MM.1S (cell line): ENCODE measurements around the gene PCF11.
A peak's percentile ranks its signal among the peaks of the same experiment; 100 is the strongest.

Experiments used
- DNase-seq: peaks from one replicate; pipeline ENCODE4 v3.0.0-alpha.2; 2015
- H2AFZ ChIP-seq: fragments of 300-600 bp; sonication (generic); 2 replicates; pipeline ENCODE4 v1.6.0; 2016; ENCODE audit warnings: antibody characterized with exemption, low read length
- H3F3A ChIP-seq: fragments of 300-600 bp; sonication (generic); 2 replicates; pipeline ENCODE4 v1.6.1; 2016; ENCODE audit warnings: mild to moderate bottlenecking, antibody characterized with exemption, low read length, moderate library complexity, mixed read lengths; ENCODE audit not compliant: insufficient read depth
- H3K27ac ChIP-seq: fragments of 300-600 bp; sonication (generic); 2 replicates; pipeline ENCODE4 v1.5.1; 2016; ENCODE audit warnings: mild to moderate bottlenecking, low read length
- H3K27me3 ChIP-seq: fragments of 300-600 bp; sonication (generic); replicated peaks from 2 replicates; pipeline ENCODE4 v1.6.0; 2016; ENCODE audit warnings: low read length; ENCODE audit not compliant: insufficient read depth
- H3K36me3 ChIP-seq: fragments of 300-600 bp; sonication (generic); replicated peaks from 2 replicates; pipeline ENCODE4 v1.6.1; 2016; ENCODE audit warnings: mild to moderate bottlenecking, low read length, mixed read lengths; ENCODE audit not compliant: insufficient read depth
- H3K4me1 ChIP-seq: fragments of 300-600 bp; sonication (generic); 2 replicates; pipeline ENCODE4 v1.6.1; 2016; ENCODE audit warnings: low read length, mixed read lengths
- H3K4me2 ChIP-seq: fragments of 300-600 bp; sonication (generic); 2 replicates; pipeline ENCODE4 v1.6.0; 2016; ENCODE audit warnings: low read depth, low read length
- H3K4me3 ChIP-seq: fragments of 300-600 bp; sonication (generic); 2 replicates; pipeline ENCODE4 v1.5.1; 2016; ENCODE audit warnings: low read length, mixed read lengths
- H3K79me2 ChIP-seq: fragments of 300-600 bp; sonication (generic); 2 replicates; pipeline ENCODE4 v1.6.1; 2016; ENCODE audit warnings: mixed run types, low read length, mixed read lengths
- H3K9ac ChIP-seq: fragments of 300-600 bp; sonication (generic); 2 replicates; pipeline ENCODE4 v1.6.1; 2016; ENCODE audit warnings: low read length, mixed read lengths
- H3K9me2 ChIP-seq: fragments of 300-600 bp; sonication (generic); replicated peaks from 2 replicates; pipeline ENCODE4 v1.6.1; 2016; ENCODE audit warnings: mild to moderate bottlenecking, low read length, mixed read lengths; ENCODE audit not compliant: insufficient read depth
- H3K9me3 ChIP-seq: fragments of 300-600 bp; sonication (generic); replicated peaks from 2 replicates; pipeline ENCODE4 v1.6.1; 2016; ENCODE audit warnings: mild to moderate bottlenecking, low read length, mixed read lengths; ENCODE audit not compliant: insufficient read depth
- H4K20me1 ChIP-seq: fragments of 300-600 bp; sonication (generic); 2 replicates; pipeline ENCODE4 v1.6.1; 2016; ENCODE audit warnings: mild to moderate bottlenecking, low read length, moderate library complexity, mixed read lengths; ENCODE audit not compliant: insufficient read depth
- EZH2 ChIP-seq: fragments of 300-600 bp; sonication (generic); optimal IDR thresholded peaks from 2 replicates; pipeline ENCODE3; 2017; ENCODE audit warnings: low read depth, mild to moderate bottlenecking, antibody characterized with exemption, low read length, mixed read lengths
- EZH2phosphoT487 ChIP-seq: fragments of 300-600 bp; sonication (generic); IDR thresholded peaks from 2 replicates; pipeline ENCODE4 v1.6.1; 2018; ENCODE audit warnings: antibody characterized with exemption, low read length
- TF ChIP-seq, protein P1 (sequence below): fragments of 300-600 bp; sonication (generic); IDR thresholded peaks from 2 replicates; pipeline ENCODE4 v1.5.1; 2016; ENCODE audit warnings: antibody characterized with exemption, low read length, mixed read lengths

The PCF11 gene

DNA sequence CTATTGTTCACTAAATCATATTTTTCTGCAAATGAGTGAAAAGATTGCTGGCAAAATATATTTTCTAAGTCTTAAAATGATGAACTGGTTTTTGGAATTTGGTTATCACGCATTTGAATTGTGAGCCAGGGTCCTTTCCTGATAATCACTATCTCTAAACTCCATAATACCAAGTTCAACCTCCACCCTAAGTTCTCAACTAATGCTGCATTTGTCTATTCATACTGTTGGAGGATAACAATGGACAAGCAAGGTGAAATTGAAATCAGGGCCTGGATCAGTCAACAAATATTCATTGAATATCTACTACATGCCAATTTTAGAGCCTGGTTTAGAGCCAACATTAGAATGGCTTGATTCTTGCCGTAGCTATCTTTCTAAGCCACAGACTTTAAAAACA, 4.7 kb upstream of the PCF11 start:
- no peak for DNase-seq
- Histone ChIP-seq H3K79me2 (peaks cover 4% of the 10 kb centered on the region), H3K9me3 (no peaks in the 10 kb centered on the region), H4K20me1 (no peaks in the 10 kb centered on the region), H3K4me3 (no peak overlapping the region), H3K4me2 (no peak overlapping the region), H3K27ac (no peak overlapping the region), H3K9me2 (no peaks in the 10 kb centered on the region), H3K4me1 (peaks cover 5% of the 10 kb centered on the region; the same call in 1 of the 2 replicates), H2AFZ (no peak overlapping the region), H3K9ac (no peak overlapping the region), H3F3A (peaks cover 6% of the 10 kb centered on the region), H3K36me3 (no peaks in the 10 kb centered on the region), H3K27me3 (no peaks in the 10 kb centered on the region)
- TF ChIP-seq EZH2 (no peak), EZH2phosphoT487 (no peak)
- TF ChIP-seq, protein P1, sequence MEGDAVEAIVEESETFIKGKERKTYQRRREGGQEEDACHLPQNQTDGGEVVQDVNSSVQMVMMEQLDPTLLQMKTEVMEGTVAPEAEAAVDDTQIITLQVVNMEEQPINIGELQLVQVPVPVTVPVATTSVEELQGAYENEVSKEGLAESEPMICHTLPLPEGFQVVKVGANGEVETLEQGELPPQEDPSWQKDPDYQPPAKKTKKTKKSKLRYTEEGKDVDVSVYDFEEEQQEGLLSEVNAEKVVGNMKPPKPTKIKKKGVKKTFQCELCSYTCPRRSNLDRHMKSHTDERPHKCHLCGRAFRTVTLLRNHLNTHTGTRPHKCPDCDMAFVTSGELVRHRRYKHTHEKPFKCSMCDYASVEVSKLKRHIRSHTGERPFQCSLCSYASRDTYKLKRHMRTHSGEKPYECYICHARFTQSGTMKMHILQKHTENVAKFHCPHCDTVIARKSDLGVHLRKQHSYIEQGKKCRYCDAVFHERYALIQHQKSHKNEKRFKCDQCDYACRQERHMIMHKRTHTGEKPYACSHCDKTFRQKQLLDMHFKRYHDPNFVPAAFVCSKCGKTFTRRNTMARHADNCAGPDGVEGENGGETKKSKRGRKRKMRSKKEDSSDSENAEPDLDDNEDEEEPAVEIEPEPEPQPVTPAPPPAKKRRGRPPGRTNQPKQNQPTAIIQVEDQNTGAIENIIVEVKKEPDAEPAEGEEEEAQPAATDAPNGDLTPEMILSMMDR = no peak

DNA sequence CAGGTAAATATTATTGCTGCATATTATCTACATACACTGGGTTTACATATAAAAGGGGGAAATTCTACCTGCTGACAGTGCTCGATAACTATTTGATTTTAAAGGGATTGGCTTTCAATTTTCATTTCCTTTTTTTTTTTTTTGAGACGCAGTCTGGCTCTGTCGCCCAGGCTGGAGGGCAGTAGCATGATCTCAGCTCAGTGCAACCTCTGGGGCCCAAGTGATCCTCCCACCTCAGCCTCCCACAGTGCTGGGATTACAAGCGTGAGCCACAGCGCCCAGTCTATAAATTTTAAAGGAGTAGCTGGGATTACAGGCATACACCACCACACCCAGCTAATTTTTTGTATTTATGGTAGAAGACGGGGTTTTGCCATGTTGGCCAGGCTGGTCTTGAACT, 3.2 kb upstream of the PCF11 start:
- Histone ChIP-seq H3K27ac (no peak overlapping the region), H3K4me1 (peaks cover 5% of the 10 kb centered on the region; the same call in 1 of the 2 replicates), H3K4me3 (no peak overlapping the region), H3K79me2 (peaks cover 19% of the 10 kb centered on the region), H3K4me2 (no peak overlapping the region), H3K9me3 (no peaks in the 10 kb centered on the region), H3K27me3 (no peaks in the 10 kb centered on the region), H2AFZ (no peak overlapping the region), H3K9me2 (no peaks in the 10 kb centered on the region), H3K9ac (no peak overlapping the region), H3F3A (peaks cover 17% of the 10 kb centered on the region), H4K20me1 (peaks cover 5% of the 10 kb centered on the region; the same call in 1 of the 2 replicates), H3K36me3 (no peaks in the 10 kb centered on the region; the same call in 1 of the 2 replicates)
- DNase-seq = no peak
- TF ChIP-seq EZH2phosphoT487 = no peak
- no peak for TF ChIP-seq EZH2
- TF ChIP-seq, protein P1 = no peak

DNA sequence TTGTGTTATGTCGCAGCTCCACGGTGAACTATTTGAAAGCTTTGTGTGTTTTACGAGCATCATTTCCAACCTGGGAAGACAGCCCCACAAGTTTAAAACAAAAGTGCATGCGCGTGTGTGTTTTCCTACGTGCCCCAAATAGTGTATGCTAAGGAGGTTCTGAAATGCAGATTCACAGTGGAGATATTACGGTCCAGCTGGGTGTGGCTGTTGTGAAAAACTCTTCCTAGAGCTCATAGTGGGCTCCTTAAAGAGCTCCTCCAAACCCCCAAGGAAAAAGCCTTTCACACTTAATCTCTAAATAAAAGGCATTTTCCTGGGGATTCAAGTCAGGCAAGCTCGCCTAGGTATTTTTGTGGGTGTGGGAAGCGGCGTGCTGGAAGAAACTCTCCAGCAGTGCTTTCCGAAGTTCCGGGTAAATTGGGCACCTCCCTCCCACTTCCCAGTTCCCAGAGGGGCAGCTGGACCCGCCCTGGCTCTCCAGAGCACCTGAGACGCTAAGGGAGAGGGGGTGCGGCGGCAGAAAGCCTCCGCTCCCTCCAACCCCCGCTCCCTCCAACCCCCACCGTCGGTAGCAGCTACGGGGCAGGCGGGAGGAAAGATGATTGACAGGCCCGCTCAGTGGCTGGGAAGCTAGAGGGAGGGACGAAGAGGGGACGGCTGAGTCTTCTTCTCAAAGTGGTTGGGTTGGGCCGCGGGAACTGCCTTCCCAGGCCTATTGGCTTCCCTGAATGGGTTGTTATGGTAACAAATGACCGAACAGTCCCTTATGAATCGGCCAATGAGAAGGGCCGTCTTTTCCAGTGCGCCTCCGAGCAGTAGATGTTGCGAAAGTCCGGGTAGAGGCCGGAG, 561 bp upstream of the PCF11 start:
- H4K20me1 ChIP-seq = peaks cover 19% of the 10 kb centered on the region
- TF ChIP-seq EZH2phosphoT487 = no peak
- TF ChIP-seq, protein P1 = no peak
- TF ChIP-seq EZH2 = no peak
- H3K4me2 ChIP-seq = peak overlapping the region; percentile 65
- H3K27me3 ChIP-seq = no peaks in the 10 kb centered on the region
- H3K4me1 ChIP-seq = peaks cover 20% of the 10 kb centered on the region
- peak overlapping the region; percentile 86 for H3K4me3 ChIP-seq
- H3K27ac ChIP-seq = peak overlapping the region; percentile 89
- peaks cover 45% of the 10 kb centered on the region for H3K79me2 ChIP-seq
- H3K9me3 ChIP-seq = no peaks in the 10 kb centered on the region
- peak overlapping the region; percentile 56 for H2AFZ ChIP-seq
- DNase-seq = peak; percentile 100
- H3K9me2 ChIP-seq = no peaks in the 10 kb centered on the region
- H3F3A ChIP-seq = peaks cover 42% of the 10 kb centered on the region
- peak overlapping the region; percentile 77 for H3K9ac ChIP-seq
- H3K36me3 ChIP-seq = no peaks in the 10 kb centered on the region; the same call in 1 of the 2 replicates
